Keratinocyte (primary cell): ENCODE measurements around the gene SLC12A3. TPM values are rescaled to one million over a fixed set of nuclear protein-coding genes. Genes with fewer than 3 reads are reported as not detected.

ENCODE experiments used
- DNase-seq: peaks from one replicate; pipeline ENCODE4 v3.0.0-alpha.2; 2011; ENCODE audit warnings: low read depth, missing footprints, low spot score
- FAIRE-seq: peaks from 2 replicates; lab custom pipeline; 2011; peaks lifted over from hg19 to GRCh38; lab: Jason Lieb, UNC
- H2AFZ ChIP-seq: 2 replicates; pipeline ENCODE4 v1.6.0; 2012; ENCODE audit warnings: low read length, control low read depth, inconsistent platforms; ENCODE audit not compliant: control insufficient read depth
- H3K27ac ChIP-seq: 2 replicates; pipeline ENCODE4 v1.5.1; 2011; ENCODE audit warnings: low read length; ENCODE audit not compliant: control insufficient read depth, insufficient read depth
- H3K27me3 ChIP-seq: 3 replicates; pipeline ENCODE4 v1.6.0; 2011; ENCODE audit warnings: low read length; ENCODE audit not compliant: control insufficient read depth, insufficient read depth; ENCODE audit errors: extremely low read depth
- H3K36me3 ChIP-seq, 2 experiments: 2 replicates in 1 of 2; 3 replicates in 1 of 2; pipeline ENCODE4 v1.5.1; 2011; ENCODE audit warnings: low read length in 2 of 2, mild to moderate bottlenecking in 1 of 2; ENCODE audit not compliant: control insufficient read depth in 2 of 2, insufficient read depth in 2 of 2; ENCODE audit errors: extremely low read depth in 1 of 2
- H3K4me1 ChIP-seq: 3 replicates; pipeline ENCODE4 v1.5.1; 2011; ENCODE audit warnings: low read length; ENCODE audit not compliant: control insufficient read depth, insufficient read depth; ENCODE audit errors: extremely low read depth
- H3K4me2 ChIP-seq: 3 replicates; pipeline ENCODE4 v1.6.0; 2011; ENCODE audit warnings: low read depth, low read length; ENCODE audit not compliant: control insufficient read depth, insufficient read depth; ENCODE audit errors: extremely low read depth
- H3K4me3 ChIP-seq, 3 experiments: fragments of 200-600 bp in 1 of 3; sonication (generic) in 1 of 3; 2 replicates in 2 of 3; 3 replicates in 1 of 3; pipeline ENCODE4 v1.5.1; 2011 to 2016; ENCODE audit warnings: low read length in 3 of 3, mild to moderate bottlenecking in 3 of 3, control low read depth in 2 of 3, inconsistent platforms in 1 of 3, low read depth in 1 of 3, mixed read lengths in 1 of 3, mixed run types in 1 of 3, moderate library complexity in 1 of 3; ENCODE audit not compliant: control insufficient read depth in 2 of 3, insufficient read depth in 2 of 3; ENCODE audit errors: extremely low read depth in 1 of 3
- H3K79me2 ChIP-seq: 2 replicates; pipeline ENCODE4 v1.6.0; 2012; ENCODE audit warnings: low read length; ENCODE audit not compliant: control insufficient read depth, insufficient read depth
- H3K9ac ChIP-seq: 3 replicates; pipeline ENCODE4 v1.6.0; 2011; ENCODE audit warnings: low read length; ENCODE audit not compliant: control insufficient read depth, insufficient read depth; ENCODE audit errors: extremely low read depth
- H3K9me1 ChIP-seq: 3 replicates; pipeline ENCODE4 v1.6.0; 2011; ENCODE audit warnings: low read length; ENCODE audit not compliant: control insufficient read depth, insufficient read depth; ENCODE audit errors: extremely low read depth
- H3K9me3 ChIP-seq: 2 replicates; pipeline ENCODE4 v1.5.1; 2012; ENCODE audit warnings: low read depth, low read length; ENCODE audit not compliant: control insufficient read depth
- H4K20me1 ChIP-seq: 3 replicates; pipeline ENCODE4 v1.6.0; 2011; ENCODE audit warnings: low read length; ENCODE audit not compliant: control insufficient read depth, insufficient read depth; ENCODE audit errors: extremely low read depth
- CTCF ChIP-seq, 3 experiments: IDR thresholded peaks in 1 of 3; conservative IDR thresholded peaks in 1 of 3; optimal IDR thresholded peaks in 1 of 3; 2 replicates in 2 of 3; 3 replicates in 1 of 3; pipeline versions ENCODE3 to v1.5.1; 2011; ENCODE audit warnings: low read length in 3 of 3, mild to moderate bottlenecking in 3 of 3, moderate library complexity in 2 of 3, control low read depth in 1 of 3, inconsistent platforms in 1 of 3; ENCODE audit not compliant: insufficient read depth in 2 of 3; ENCODE audit errors: extremely low read depth in 1 of 3
- EZH2 ChIP-seq: IDR thresholded peaks from one replicate; pipeline ENCODE4 v1.6.1; 2012; ENCODE audit warnings: inconsistent platforms, mild to moderate bottlenecking, low read length, moderate library complexity
- dilution Hi-C: fragments of 300-500 bp; cut with MboI; formaldehyde crosslinking; loops from one replicate; pipeline ENCODE4 v1.7.0; 2020; ENCODE audit warnings: low sequenced_read_pairs; ENCODE audit not compliant: extremely low pct_ligation_motif_present
- polyA plus RNA-seq, 5 experiments: library from polyadenylated mRNA; depleted of rRNA in 3 of 5; stranded (reverse) in 3 of 5; stranded (forward) in 1 of 5; unstranded in 1 of 5; fragments of >200 nt; gene quantifications; 1 replicate in 1 of 5; 2 replicates in 3 of 5; 3 replicates in 1 of 5; pipeline versions ENCODE4 v1.2.1 to v1.2.3, GENCODE V29; 2011 to 2012; ENCODE audit warnings: missing spikeins in 2 of 5, low read depth in 1 of 5, low replicate concordance in 1 of 5

SLC12A3 gene
- polyA plus RNA-seq, 1 donor (not counting 4 experiments of a cell fraction or from before 2014, with no cell fraction given) = not detected

GRCh38 chr16:56865394-56866062, 521 bp downstream of the SLC12A3 start:
- H3K4me3 ChIP-seq = no peak overlapping the region
- no peaks in the 10 kb centered on the region for H4K20me1 ChIP-seq
- no peak for TF ChIP-seq CTCF (optimal IDR thresholded peaks at IDR 0.05 in 1 of 3, IDR thresholded peaks at IDR 0.05 in 1 of 3, conservative IDR thresholded peaks at IDR 0.05 in 1 of 3; ENCODE audit: extremely low read depth in 1 of 3, insufficient read depth in 2 of 3, low read length in 3 of 3)
- TF ChIP-seq EZH2 = no peak
- H2AFZ ChIP-seq = no peak overlapping the region
- H3K9me3 ChIP-seq = no peaks in the 10 kb centered on the region
- H3K4me1 ChIP-seq = peaks cover 6% of the 10 kb centered on the region
- H3K4me2 ChIP-seq = no peak overlapping the region
- no peaks in the 10 kb centered on the region for H3K9me1 ChIP-seq
- H3K79me2 ChIP-seq = no peaks in the 10 kb centered on the region
- no peak for DNase-seq
- no peaks in the 10 kb centered on the region for H3K27me3 ChIP-seq
- FAIRE-seq = no peak
- no peak overlapping the region for H3K27ac ChIP-seq
- dilution Hi-C loops = loop anchor here (25.0 kb wide), 1 partner anchor 103 kb away; no protein-coding TSS in a partner anchor
- H3K36me3 ChIP-seq = no peaks in the 10 kb centered on the region
- no peak overlapping the region for H3K9ac ChIP-seq

GRCh38 chr16:56866955-56867830, 2.2 kb downstream of the SLC12A3 start:
- Histone ChIP-seq H3K4me2 (no peak overlapping the region), H3K9ac (no peak overlapping the region), H3K27ac (no peak overlapping the region), H3K4me3 (no peak overlapping the region), H4K20me1 (no peaks in the 10 kb centered on the region), H3K79me2 (no peaks in the 10 kb centered on the region), H2AFZ (no peak overlapping the region), H3K36me3 (no peaks in the 10 kb centered on the region), H3K4me1 (no peaks in the 10 kb centered on the region), H3K27me3 (no peaks in the 10 kb centered on the region), H3K9me3 (no peaks in the 10 kb centered on the region), H3K9me1 (no peaks in the 10 kb centered on the region)
- DNase-seq = no peak
- TF ChIP-seq CTCF (optimal IDR thresholded peaks at IDR 0.05 in 1 of 3, IDR thresholded peaks at IDR 0.05 in 1 of 3, conservative IDR thresholded peaks at IDR 0.05 in 1 of 3; ENCODE audit: extremely low read depth in 1 of 3, insufficient read depth in 2 of 3, low read length in 3 of 3) = peak; percentile 37 to 64 (median 53)
- TF ChIP-seq EZH2 = no peak
- FAIRE-seq = no peak
- dilution Hi-C loops = loop anchor here (25.0 kb wide), 1 partner anchor 105 kb away; no protein-coding TSS in a partner anchor
